Fibroblast of lung (primary cell): ENCODE measurements around the gene EFCAB8. TPM values are rescaled to one million over a fixed set of nuclear protein-coding genes. Genes with fewer than 3 reads are reported as not detected.

Experiments
- DNase-seq, 2 donors: peaks; one replicate each; pipeline versions ENCODE4 v3.0.0 to v3.0.0-alpha.2; 2010; ENCODE audit warnings: low read depth in 2 of 2
- H2AFZ ChIP-seq: 2 replicates; pipeline ENCODE4 v1.5.1; 2012; ENCODE audit warnings: low read length, control low read depth, inconsistent platforms
- H3K27ac ChIP-seq: 2 replicates; pipeline ENCODE4 v1.5.1; 2011; ENCODE audit warnings: low read length, control low read depth; ENCODE audit not compliant: insufficient read depth
- H3K27me3 ChIP-seq: 2 replicates; pipeline ENCODE4 v1.5.1; 2011; ENCODE audit warnings: mild to moderate bottlenecking, low read length; ENCODE audit not compliant: control insufficient read depth, insufficient read depth
- H3K36me3 ChIP-seq: 2 replicates; pipeline ENCODE4 v1.5.1; 2011; ENCODE audit warnings: low read length; ENCODE audit not compliant: control insufficient read depth, insufficient read depth
- H3K4me1 ChIP-seq: 2 replicates; pipeline ENCODE4 v1.5.1; 2011; ENCODE audit warnings: low read length; ENCODE audit not compliant: control insufficient read depth, insufficient read depth; ENCODE audit errors: extremely low read depth
- H3K4me2 ChIP-seq: 2 replicates; pipeline ENCODE4 v1.5.1; 2011; ENCODE audit warnings: low read length, control low read depth; ENCODE audit not compliant: insufficient read depth; ENCODE audit errors: extremely low read depth
- H3K4me3 ChIP-seq, 4 experiments: fragments of 200-600 bp in 1 of 4; sonication (generic) in 1 of 4; replicated peaks in 1 of 4; 2 replicates each; pipeline ENCODE4 v1.5.1; 2011 to 2016; ENCODE audit warnings: low read length in 4 of 4, low read depth in 3 of 4, mild to moderate bottlenecking in 3 of 4, control low read depth in 2 of 4, inconsistent platforms in 1 of 4, mixed read lengths in 1 of 4; ENCODE audit not compliant: insufficient read depth in 1 of 4; ENCODE audit errors: control extremely low read depth in 1 of 4
- H3K79me2 ChIP-seq: 2 replicates; pipeline ENCODE4 v1.5.1; 2012; ENCODE audit warnings: mild to moderate bottlenecking, low read length, inconsistent platforms; ENCODE audit not compliant: control insufficient read depth, insufficient read depth
- H3K9ac ChIP-seq: 2 replicates; pipeline ENCODE4 v1.5.1; 2011; ENCODE audit warnings: mild to moderate bottlenecking, low read length, control low read depth; ENCODE audit not compliant: insufficient read depth
- H3K9me3 ChIP-seq: 2 replicates; pipeline ENCODE4 v1.5.1; 2012; ENCODE audit warnings: low read depth, low read length; ENCODE audit not compliant: control insufficient read depth, insufficient read depth
- H4K20me1 ChIP-seq: 2 replicates; pipeline ENCODE4 v1.5.1; 2011; ENCODE audit warnings: low read length; ENCODE audit not compliant: control insufficient read depth, insufficient read depth; ENCODE audit errors: extremely low read depth
- CTCF ChIP-seq, 2 donors: IDR thresholded peaks in 1 of 2; conservative IDR thresholded peaks in 1 of 2; 1 replicate in 1 of 2; 2 replicates in 1 of 2; pipeline ENCODE4 v1.5.1; 2011 to 2012; ENCODE audit warnings: low read length in 2 of 2, control low read depth in 1 of 2, inconsistent platforms in 1 of 2, low read depth in 1 of 2, mild to moderate bottlenecking in 1 of 2
- EZH2 ChIP-seq: IDR thresholded peaks from 2 replicates; pipeline ENCODE4 v1.5.1; 2012; ENCODE audit warnings: low read length, control low read depth, mild to moderate bottlenecking; ENCODE audit errors: missing control alignments
- polyA plus RNA-seq, 2 donors: library from polyadenylated mRNA; depleted of rRNA in 1 of 2; stranded (reverse) in 1 of 2; unstranded in 1 of 2; fragments of >200 nt; gene quantifications; 2 replicates each; pipeline ENCODE4 v1.2.1, GENCODE V29; 2011 to 2012; ENCODE audit warnings: missing spikeins in 1 of 2
- total RNA-seq: library from RNA; depleted of rRNA; stranded (reverse); fragments of >200 nt; gene quantifications from 2 replicates; pipeline ENCODE4 v1.2.1, GENCODE V29; 2014

EFCAB8 gene
- total and polyA plus RNA-seq, 2 donors (not counting 1 experiment from before 2014, with no cell fraction given) = under 0.01 TPM; not detected in 1

DNA sequence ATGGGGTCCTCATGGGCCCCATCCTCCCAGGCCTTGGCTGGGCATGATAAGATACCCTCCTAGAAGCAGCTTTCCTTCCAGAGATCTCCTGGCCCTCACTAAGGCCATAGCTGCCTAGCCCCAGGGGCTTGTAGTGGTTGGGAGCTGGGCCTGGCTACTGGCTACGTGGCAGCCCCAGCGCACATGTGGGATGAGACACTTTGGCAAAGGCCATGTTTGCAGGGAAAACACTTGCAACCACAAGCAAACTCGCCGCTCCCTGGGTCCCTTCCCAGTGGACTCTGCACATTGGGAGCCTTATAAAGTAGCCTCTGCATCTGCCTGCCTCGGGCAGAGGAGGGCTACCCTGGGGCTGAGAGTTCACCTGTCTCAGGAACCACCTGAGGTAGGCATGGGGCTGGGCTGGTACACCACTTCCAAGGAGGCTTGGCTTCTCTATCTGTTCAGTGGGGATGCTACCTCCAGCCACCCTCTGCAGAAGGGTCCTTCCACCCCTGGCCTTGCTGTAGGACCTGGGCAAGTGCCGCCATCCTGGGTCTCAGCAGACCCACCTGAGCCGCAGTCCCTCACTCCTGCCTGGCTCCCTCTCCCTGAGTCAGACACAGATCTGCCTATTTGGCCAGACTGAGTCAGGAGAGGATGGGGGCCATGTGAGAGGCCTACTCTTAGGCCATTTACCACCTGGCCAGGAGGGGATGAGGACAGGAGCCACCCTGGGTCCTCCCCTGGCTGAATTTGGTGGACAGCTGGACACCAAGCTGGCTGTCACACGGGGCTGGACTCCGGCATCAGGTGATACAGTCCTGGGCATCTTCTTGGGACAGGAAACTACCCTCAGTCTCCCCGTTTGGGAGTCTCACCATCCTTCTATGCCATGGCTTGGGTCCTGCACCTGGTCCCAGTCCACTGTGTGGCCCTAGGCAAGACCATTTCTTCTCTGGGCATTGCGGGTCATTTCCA, 148.9 kb downstream of the EFCAB8 start, which contains the start of gene BPIFB2:
TSS of gene BPIFB2 (plus strand) at position 329 of the 960 bp plus-strand sequence. CDS start 871 bp downstream, outside the sequence.
- no peak for DNase-seq

GRCh38 chr20:33008336-33009213, 149.9 kb downstream of the EFCAB8 start:
- H3K36me3 ChIP-seq = no peaks in the 10 kb centered on the region
- no peaks in the 10 kb centered on the region for H3K27me3 ChIP-seq
- DNase-seq = no peak
- no peak overlapping the region for H3K4me2 ChIP-seq
- H3K9me3 ChIP-seq = no peaks in the 10 kb centered on the region
- H2AFZ ChIP-seq = no peak overlapping the region
- no peak overlapping the region for H3K4me3 ChIP-seq
- TF ChIP-seq CTCF (conservative IDR thresholded peaks at IDR 0.05 in 1 of 2, IDR thresholded peaks at IDR 0.05 in 1 of 2; ENCODE audit: low read depth in 1 of 2, low read length in 2 of 2) = no peak
- no peak for TF ChIP-seq EZH2
- no peaks in the 10 kb centered on the region for H3K4me1 ChIP-seq
- no peak overlapping the region for H3K27ac ChIP-seq
- no peaks in the 10 kb centered on the region for H3K79me2 ChIP-seq
- H4K20me1 ChIP-seq = no peaks in the 10 kb centered on the region
- H3K9ac ChIP-seq = no peak overlapping the region

More for the DNA sequence above, 148.9 kb downstream of the EFCAB8 start, which contains the start of gene BPIFB2:
- TF ChIP-seq CTCF (conservative IDR thresholded peaks at IDR 0.05 in 1 of 2, IDR thresholded peaks at IDR 0.05 in 1 of 2; ENCODE audit: low read depth in 1 of 2, low read length in 2 of 2) (no peak), EZH2 (no peak)
- no peaks in the 10 kb centered on the region for H3K9me3 ChIP-seq
- H3K27me3 ChIP-seq = no peaks in the 10 kb centered on the region
- no peak within 1 kb of the TSS for H3K27ac ChIP-seq
- H3K36me3 ChIP-seq = no peaks in the 10 kb centered on the region
- no peaks in the 10 kb centered on the region for H4K20me1 ChIP-seq
- no peaks in the 10 kb centered on the region for H3K4me1 ChIP-seq
- H3K4me3 ChIP-seq = no peak within 1 kb of the TSS
- H3K4me2 ChIP-seq = no peak within 1 kb of the TSS
- no peak within 1 kb of the TSS for H3K9ac ChIP-seq
- H3K79me2 ChIP-seq = no peaks in the 10 kb centered on the region
- H2AFZ ChIP-seq = no peak within 1 kb of the TSS
